HG03060 (cell line): Measurements from ENCODE around the gene AFF3.
"Not testable (repeated sequence)": the region's sequence is repeated elsewhere in the genome, so short reads cannot be mapped to it uniquely, and the experiment has no call there.

Experiments
- ATAC-seq: cut with Tn5 transposase; IDR thresholded peaks from one replicate; pipeline ENCODE4 v1.9.1; 2021; ENCODE audit warnings: low read depth, moderate number of reproducible peaks; ENCODE audit not compliant: unreplicated experiment

AFF3 gene

DNA sequence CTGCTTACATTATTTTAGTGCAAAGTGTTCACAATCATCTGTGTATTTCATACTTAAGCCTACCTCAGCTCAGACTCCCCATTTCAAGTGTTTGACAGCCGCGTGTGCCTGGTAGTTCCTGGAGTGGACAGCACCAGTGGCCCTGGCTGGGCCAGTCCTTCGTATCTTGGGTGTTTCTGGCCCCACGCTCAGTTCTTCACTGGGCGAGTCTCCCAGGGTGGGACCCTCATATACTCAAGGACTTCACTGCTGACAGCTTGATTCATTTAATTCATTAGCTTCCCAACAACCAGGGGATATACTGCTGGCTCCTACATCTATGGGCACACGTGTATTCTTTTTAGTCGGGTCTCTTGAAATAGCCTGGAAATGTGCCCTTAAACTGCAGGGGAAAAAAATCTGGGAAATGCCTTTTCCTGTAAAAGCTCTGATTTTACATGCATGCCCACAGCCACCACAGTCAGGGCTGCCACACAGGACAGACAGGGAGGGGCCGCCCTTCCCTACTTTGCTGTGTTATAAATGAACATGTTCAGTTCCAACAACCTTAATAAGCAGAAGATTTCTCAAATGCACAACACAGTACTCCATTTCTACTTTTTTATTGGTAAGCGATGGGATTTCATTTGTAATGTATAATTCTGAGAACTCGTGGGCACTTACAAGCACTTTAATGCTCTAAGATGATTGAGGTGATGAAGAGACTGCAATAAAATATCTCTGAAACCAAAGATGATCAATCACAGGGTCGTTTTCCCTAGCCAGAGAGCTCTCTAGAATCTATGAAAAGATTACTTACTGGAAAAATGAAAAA, 447.1 kb downstream of the AFF3 start:
- no peak for ATAC-seq

DNA sequence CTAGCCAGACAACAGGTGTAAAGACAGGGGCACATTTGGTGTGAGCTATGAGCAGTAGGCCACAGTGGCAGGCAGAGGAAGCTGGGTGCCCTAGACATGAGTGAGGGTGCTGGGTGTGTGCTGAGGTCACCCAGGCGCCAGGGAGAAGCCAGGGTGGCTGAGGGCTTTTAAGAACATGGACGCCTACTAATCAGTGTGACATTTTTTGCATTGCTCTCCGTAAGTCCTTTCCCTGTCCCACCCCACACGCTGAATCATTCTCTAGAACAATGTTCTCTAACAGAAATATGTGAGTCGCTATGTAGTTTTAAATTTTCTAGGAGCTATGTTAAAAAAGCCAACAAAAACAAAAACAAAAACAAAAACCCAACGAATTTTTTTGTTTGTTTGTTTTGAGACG, 448.1 kb downstream of the AFF3 start:
- no peak for ATAC-seq

DNA sequence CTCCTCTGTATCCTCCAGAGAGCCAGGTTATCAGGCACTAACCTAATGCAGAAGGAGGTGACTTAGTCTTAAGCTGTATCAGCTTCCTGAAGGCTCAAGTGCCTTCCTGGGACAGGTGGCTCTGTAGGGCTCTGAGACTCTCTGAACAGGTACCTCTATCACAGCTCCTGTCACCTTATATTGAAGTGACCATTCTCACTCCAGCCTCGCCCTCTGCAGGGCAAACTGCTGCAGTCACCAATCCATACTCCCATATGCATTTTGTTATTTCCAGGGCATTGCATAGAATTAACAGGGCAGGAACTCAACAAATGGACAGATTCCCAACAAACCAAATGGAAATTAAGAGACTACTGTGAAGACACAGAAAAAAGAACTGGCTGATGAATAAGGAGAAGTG, 449.6 kb downstream of the AFF3 start:
- no peak for ATAC-seq

DNA sequence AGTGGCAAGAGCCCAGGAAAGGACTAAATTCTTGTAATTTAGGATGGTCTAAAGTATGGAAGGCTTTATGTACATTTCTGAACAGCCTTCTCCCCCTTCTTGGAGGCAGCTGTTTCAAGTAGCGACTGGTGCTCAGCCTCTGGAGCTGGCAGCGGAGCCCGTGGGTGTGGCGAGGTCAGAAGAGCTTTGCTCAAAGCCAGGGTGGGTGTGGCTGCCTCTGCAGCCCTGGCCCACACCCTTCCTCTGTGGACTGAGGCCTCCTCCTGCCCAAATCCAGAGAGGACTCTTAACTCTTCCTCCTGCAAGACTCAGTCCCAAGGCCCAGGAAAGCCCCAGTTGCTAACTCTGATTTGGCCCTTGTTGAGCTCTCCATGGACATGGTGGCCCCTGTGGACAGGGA, 450.5 kb downstream of the AFF3 start:
- ATAC-seq: no peak

DNA sequence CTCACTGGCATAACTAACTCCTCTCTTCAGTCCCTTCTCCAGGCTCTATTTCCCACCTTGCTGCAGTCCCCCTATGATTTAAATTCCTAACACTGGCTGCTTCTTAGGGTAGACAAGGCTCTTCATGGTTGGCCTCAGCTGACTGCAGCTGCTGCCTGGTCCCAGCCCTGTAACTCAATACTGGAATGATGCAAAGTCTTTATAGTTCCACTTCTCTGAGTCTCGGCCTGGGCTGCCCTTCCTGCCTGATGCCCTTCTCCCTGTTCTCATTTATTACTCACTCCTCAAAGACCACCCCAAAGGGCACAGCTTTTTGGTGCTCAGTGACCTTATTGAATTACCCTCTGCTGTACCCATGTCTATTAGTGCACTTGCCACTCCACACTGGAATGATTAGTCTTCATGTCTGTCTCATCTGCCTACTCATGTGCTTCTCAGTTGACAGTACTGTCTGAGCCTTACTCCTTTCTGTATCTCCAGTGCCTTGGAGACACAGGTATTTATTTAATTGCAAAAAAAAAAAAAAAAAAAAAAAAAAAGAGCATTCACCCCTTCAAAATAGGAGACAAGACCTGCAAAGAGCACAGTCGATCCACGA, 453.1 kb downstream of the AFF3 start:
- no peak for ATAC-seq

DNA sequence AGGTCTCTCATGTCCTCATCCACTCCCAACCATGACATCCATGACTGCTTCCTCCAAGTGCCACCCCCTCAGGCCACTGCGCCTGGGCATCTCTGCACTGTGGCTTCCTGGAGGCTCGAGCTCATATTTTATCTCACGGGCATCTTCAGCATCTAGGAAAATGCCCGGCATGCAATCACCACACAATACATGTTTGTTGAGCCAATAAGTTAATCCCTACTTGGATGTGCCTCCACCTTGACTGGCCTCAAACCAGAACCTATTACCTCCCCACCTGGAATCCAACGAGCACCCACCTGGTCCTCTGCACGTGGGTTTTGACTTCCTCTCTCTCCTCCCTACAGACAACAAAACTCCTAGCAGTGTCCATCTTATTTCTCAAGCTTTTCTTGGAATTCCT, 453.7 kb downstream of the AFF3 start:
- ATAC-seq: no peak

DNA sequence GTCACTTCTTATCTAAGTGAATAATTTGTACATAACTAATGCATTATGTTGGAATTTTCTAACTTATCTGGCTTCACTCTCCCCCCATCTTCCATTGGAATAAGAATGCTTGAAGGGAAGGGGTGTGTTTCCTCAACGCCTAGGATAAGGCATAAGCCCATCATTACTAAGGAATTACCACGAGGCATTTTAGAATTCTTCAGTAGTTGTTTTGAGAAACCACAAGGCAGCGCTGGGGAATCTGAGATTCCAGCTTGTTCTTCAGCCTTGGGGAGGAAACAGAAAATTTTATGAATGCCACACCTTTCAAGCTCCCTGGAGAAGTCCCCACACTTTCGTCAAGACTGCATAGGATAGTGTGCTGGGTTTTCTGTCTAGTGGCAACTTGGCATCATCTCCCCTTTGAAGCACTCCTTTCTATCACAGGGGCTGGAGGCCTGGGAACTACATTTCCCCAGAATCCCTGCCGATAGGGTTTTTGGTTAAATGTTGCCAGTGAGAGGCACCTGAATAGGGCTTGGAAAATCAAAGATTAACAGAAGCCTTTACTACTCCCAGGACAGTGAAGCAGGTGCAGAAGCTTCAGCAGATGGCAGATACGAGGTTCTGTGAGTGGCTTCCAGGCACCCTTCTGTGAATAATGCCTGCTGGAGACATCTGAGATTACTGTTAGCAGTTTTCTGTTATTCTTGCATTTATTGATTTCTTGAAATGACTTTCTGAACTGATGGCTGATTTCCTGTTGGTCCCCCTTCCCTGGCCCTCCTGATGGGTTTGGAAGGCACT, 459.9 kb downstream of the AFF3 start:
- no peak for ATAC-seq

DNA sequence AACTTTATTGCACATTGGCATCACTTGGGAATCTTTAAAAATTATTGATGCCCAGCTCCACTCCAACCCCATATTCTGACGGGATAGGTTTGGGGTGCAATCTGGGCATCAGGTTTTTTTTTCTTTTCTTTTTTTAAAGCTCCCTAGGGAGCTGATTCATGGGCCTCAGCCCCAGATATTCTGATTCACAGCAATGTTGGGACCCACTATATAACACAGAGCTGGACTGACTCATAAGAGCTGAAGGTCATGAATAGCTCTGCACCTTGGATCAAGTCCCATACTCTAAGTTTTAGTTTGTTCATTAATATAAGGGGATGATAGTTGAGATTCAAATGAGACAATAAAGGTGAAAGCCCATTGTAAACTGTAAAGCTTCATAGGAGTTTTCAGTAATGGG, 461.4 kb downstream of the AFF3 start:
- ATAC-seq: no peak

DNA sequence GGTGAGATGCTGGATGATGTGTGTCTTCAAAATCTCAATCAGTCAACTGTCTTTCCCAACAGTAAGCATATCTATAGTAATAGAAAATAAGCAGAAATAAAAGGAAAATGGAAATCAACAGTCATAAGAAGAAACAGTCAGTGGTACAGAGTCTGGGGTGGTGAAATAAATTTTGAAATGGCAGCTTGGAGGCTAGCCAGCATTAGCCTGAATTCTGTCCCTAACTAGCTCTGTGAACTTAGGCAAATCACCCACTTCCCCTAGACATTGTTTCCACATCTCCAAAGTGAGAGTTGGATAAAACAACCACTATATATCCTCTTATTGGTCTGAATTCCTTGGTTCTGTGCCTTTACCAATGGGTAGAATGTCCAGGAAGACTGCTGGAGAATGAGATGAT, 462.9 kb downstream of the AFF3 start:
- ATAC-seq: no peak

DNA sequence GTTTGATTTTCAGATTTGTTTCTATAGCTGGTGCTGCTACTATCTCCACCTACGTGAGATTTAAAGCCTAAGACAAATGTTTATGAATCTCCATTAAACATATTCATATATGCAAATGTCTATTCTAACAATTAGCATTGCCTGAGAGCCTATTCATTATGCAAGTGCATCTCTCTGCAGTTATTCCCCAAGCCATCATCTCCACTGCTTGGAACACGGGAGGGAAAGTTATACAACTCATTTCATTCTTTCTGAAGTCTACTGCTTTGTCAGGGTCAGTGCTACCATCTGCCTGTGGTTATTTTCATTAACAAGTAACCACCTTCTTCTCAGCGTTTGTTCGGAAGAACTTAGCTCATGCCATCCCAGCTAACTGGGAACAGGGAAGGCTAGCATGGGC, 463.8 kb downstream of the AFF3 start:
- ATAC-seq: no peak

DNA sequence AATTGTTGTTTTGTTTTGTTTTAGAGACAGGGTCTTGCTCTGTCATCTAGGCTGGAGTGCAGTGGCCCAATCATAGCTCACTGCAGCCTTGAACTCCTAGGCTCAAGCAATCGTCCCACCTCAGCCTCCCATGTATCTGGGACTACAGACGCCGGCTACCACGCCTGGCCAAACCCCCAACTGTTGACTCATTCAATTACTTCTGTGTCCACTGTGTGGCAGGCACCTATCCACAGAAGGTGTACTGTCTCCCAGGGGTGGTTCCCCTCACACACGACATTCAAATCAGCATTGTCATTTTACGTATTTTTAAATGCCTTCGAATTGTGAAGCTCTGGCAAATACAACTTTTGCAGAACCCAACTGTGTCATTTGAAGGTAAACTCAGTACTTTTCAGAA, 464.6 kb downstream of the AFF3 start:
- ATAC-seq: no peak

DNA sequence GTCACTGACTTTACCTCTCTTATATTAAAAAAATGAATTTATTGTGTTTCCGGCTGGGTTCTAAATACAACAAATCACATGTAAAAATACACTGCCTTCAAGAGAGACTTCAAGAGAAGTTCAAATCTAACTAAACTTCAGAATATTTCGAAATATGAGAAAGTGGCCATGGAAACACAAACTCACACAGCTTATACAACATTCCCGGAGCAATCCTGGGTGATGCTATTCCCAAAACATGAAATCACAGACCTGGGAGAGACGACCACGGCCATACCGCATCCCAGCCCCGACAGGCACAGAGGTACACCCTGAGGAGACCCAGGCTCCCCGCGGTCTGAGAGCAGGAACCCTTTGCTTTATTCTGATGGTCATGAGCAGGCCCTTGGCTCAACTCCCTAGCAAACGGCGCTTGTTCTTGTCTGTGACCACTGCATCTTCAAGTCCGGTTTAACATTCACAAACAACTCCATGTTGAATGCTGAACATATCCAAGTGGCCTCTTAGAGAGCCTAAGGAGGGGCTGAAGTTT, 467.2 kb downstream of the AFF3 start:
- ATAC-seq: no peak

DNA sequence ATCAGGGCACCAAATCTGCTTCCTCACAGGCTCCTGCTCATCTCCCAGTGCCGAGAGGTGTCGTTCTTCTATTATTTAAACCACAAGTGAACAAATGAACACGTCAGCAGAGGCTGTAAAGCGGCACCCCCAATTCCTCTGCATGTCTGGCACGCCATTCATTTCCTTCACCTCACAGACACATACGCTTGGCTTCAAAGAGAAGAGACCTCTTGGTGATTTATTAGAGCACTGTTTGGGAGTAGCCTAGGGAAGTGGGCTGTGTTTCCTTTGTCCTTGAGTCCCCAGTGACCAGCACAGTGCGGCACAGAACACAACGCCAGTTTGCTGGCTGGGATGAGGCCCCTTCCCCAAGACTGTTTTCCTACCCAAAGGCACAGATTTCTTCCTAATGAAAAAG, 468.3 kb downstream of the AFF3 start:
- ATAC-seq: no peak

DNA sequence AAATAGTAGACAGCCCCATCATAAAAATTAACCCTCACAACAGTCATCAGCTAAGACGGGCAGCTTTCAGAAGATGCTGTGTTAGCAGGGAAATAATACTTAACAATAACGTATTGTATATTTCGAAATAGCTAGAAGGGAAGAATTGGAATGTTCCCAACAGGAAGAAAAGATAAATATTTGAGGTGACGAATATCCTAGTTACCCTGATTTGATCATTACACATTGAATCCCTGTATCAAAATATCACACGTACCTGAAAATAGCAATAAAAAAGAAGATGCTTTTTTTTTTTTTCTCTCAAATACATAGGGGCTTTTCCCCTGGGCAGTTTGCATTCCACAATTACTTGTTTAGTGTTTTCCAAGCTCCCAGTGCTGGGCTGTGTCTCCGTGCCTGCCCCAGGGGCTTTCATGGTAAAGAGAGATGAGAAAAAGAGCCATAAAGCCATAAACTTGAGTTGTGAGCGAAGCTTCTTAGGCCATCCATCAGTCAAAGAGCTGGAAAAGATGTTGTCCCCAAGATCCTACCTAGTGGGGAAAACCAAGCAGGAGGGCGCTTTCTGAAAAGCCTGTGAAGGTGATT, 469.5 kb downstream of the AFF3 start:
- no peak for ATAC-seq

DNA sequence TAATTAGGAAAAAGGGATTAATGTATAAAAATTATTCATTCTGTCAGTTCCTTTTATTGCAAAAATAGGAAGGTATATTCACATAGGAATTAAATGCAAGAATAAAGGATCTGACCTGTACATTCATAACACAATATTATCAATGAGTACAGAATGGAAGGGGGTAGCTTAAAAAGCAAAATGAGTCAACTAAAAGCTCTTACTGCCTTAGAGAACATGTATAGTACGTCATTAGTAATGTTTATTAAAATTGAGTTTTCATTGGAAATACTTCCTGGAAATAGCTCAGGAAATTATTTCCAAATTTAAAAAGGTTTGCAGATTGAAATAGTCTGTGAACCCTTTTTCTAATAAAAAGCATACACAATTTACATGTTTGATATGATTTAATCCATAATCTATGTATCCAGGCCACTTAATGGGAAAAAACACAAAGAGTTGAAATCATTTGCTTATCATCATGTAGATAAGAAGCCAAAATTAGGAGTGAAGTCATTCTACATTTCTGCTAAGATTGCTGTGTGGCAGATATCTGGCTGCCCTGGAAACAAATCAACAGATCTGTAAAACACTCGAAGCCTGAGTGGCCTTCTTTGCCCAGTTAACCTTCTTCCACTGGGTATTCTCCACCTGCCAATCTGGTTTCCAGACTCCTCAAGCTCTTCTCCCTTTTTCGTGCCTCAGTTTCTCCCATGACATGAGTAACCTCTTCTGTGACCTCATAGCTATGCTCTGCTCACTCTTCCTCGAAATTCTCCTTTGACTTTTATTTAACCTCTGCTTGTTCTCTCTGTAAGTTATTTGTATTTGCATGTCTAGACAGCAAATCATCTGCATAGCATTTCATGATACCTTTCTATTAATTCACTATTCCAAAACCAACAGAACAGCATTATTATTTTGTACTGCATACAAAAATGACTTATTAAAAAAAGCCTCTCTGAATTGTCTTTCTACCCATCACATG, 471.3 kb downstream of the AFF3 start:
- no peak for ATAC-seq

DNA sequence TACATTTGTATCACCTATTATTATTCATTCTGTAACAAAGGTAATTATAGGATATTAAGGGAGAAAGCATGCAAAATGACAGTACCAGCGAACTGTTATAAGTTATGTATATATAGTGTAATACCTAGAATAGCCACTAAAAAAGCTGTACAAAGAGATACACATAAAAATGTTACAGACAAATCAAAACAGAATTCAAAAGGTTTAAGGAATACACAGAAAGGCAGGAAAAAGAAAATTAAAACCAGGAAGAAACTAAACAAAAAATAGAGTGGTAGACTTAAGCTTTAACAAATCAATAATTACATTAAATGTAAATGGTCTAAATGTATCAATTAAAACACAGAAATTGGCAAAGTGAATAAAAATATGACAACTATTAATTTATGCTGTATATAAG, 476.1 kb downstream of the AFF3 start:
- no peak for ATAC-seq

DNA sequence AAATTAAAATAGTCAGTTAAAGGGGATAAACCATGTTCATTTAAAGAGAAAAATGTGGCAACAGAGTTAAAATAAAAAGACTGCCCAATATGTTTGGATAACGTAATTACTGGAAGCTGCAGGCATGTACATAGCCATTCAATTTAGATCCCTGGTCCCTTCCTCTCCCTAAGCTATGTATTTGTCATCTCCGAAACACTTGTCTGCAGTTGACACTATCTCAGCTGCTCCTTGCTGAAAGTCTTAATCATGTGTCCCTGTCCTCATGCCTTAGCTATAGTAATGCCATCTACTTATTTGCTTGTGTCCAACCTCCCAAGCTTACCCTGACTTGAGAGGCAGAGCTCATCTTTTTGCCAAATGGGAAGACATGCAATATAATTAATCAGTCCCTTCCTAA, 478.7 kb downstream of the AFF3 start:
- no peak for ATAC-seq

DNA sequence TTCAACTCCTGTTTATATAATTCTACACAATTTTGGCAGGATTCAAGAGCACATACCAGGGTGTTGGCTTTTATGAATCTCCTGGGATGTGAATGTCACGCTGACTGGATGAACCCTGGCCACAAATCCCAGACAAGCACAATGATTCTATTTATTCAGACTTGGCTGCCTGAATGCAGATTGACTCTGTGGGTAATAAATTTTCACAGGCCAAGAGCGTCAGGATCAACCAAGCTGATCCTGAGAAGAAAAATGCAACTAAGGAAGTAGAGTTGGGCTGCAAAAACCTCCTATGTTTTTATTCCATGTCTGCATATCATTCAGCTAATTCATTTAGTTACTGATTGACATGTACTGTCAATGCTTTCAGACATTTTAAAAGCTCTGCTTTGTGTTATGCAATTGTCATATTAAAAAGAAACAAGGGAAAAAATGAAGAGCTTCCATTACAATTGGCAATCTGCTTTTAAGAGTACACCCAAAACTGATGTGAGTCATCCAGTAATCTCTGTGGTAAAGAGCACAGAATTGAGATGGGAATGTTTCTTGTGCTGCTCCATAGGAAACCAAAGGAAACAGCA, 479.5 kb downstream of the AFF3 start:
- ATAC-seq: no peak

DNA sequence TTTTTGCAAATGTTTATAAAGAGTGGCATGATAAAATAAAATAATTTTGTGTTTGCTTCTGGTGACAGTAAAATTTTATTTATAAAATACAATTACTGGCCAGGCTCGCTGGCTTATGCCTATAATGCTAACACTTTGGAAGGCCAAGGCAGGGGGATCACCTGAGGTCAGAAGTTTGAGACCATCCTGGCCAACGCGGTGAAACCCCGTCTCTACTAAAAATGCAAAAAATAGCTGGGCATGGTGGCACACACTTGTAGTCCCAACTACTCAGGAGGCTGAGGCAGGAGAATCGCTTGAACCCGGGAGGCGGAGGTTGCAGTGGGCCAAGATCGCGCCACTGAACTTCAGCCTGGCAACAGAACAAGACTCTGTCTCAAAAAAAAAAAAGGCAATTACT, 480.6 kb downstream of the AFF3 start:
- not testable (repeated sequence) for ATAC-seq
